Adipose tissue (tissue), 3 donors: ENCODE results near the gene INS. TPM values are rescaled to one million over a fixed set of nuclear protein-coding genes. Genes with fewer than 3 reads are reported as not detected.

Source experiments
- H3K27ac ChIP-seq: one replicate; pipeline ENCODE4 v1.5.1; 2013; ENCODE audit warnings: low read depth, low read length
- WGBS, 3 donors: extraction: QIAGEN DNeasy Blood & Tissue Kit; methylation state at CpG; one replicate each; pipeline ENCODE4 v1.1.7; 2013; 5-methylcytosine and 5-hydroxymethylcytosine counted together
- polyA plus RNA-seq, 3 donors: library from polyadenylated mRNA; stranded (reverse); fragments of 200-250 nt; gene quantifications; one replicate each; pipeline ENCODE4 v1.2.3, GENCODE V29; 2013
- donor health status: healthy with polysubstance abuse.
- donor health status: Bipolar disorder and iron deficiency.
- donor health status: healthy.

INS gene
- polyA plus RNA-seq, 3 donors, result 1.8 to 8,847 (median 2.5) TPM

GRCh38 chr11:2169626-2170570 lies 8.9 kb upstream of the INS start:
- no peak overlapping the region for H3K27ac ChIP-seq
- WGBS, 3 donors, result 64 to 80% (median 77%) methylated on average over 44 to 45 of the region's 45 CpGs

GRCh38 chr11:2169005-2169378 lies 8.0 kb upstream of the INS start:
- H3K27ac ChIP-seq, result no peak overlapping the region
- WGBS, 3 donors, result 40 to 73% (median 59%) methylated on average over 10 of the region's 10 CpGs

GRCh38 chr11:2168286-2169004 lies 7.4 kb upstream of the INS start:
- H3K27ac ChIP-seq, result no peak overlapping the region
- WGBS, 3 donors, result 67 to 85% (median 81%) methylated on average over 31 to 33 of the region's 33 CpGs

GRCh38 chr11:2167141-2168045 lies 6.4 kb upstream of the INS start:
- no peak overlapping the region for H3K27ac ChIP-seq
- 62 to 73% (median 69%) methylated on average over 30 to 31 of the region's 31 CpGs for WGBS, 3 donors

- WGBS, 3 donors, result 5 to 8% (median 7%) methylated on average over 50 to 70 of the region's 70 CpGs
- H3K27ac ChIP-seq, result no peak overlapping the region
These were observed 5.3 kb upstream of the INS start for GRCh38 chr11:2166091-2166851.

GRCh38 chr11:2165571-2165970 lies 4.6 kb upstream of the INS start:
- 64 to 83% (median 82%) methylated on average over 13 of the region's 13 CpGs for WGBS, 3 donors
- H3K27ac ChIP-seq, result no peak overlapping the region

- WGBS, 3 donors, result 51 to 84% (median 80%) methylated on average over 20 of the region's 20 CpGs
- H3K27ac ChIP-seq, result no peak overlapping the region
These were observed 4.0 kb upstream of the INS start for GRCh38 chr11:2164861-2165555.

- H3K27ac ChIP-seq, result no peak overlapping the region
- 70 to 89% (median 86%) methylated on average over 18 to 22 of the region's 22 CpGs for WGBS, 3 donors
These were observed 3.1 kb upstream of the INS start for GRCh38 chr11:2164081-2164480.

- H3K27ac ChIP-seq, result no peak overlapping the region
- 66 to 82% (median 75%) methylated on average over 10 to 12 of the region's 12 CpGs for WGBS, 3 donors
These were observed 2.5 kb upstream of the INS start for GRCh38 chr11:2163428-2163978.

- H3K27ac ChIP-seq, result no peak overlapping the region
- 73 to 83% (median 79%) methylated on average over 34 to 36 of the region's 36 CpGs for WGBS, 3 donors
These were observed 1.2 kb downstream of the INS start for GRCh38 chr11:2159536-2160413.

GRCh38 chr11:2158966-2159365 lies 2.0 kb downstream of the INS start:
- WGBS, 3 donors, result 73 to 85% (median 76%) methylated on average over 9 to 10 of the region's 10 CpGs
- no peak overlapping the region for H3K27ac ChIP-seq

- WGBS, 3 donors, result 41 to 65% (median 55%) methylated on average over 10 to 13 of the region's 13 CpGs
These were observed 2.7 kb downstream of the INS start for GRCh38 chr11:2158296-2158737.

GRCh38 chr11:2157294-2158040 lies 3.5 kb downstream of the INS start:
- WGBS, 3 donors, result 68 to 78% (median 73%) methylated on average over 17 to 18 of the region's 18 CpGs
- H3K27ac ChIP-seq, result no peak overlapping the region

More at GRCh38 chr11:2158296-2158737, 2.7 kb downstream of the INS start:
- H3K27ac ChIP-seq, result no peak overlapping the region

GRCh38 chr11:2156416-2157182 lies 4.4 kb downstream of the INS start:
- H3K27ac ChIP-seq, result no peak overlapping the region
- WGBS, 3 donors, result 20 to 37% (median 32%) methylated on average over 19 of the region's 19 CpGs

GRCh38 chr11:2155511-2155910 lies 5.5 kb downstream of the INS start:
- no peak overlapping the region for H3K27ac ChIP-seq
- 62 to 84% (median 71%) methylated on average over 25 to 29 of the region's 29 CpGs for whole genome bisulfite sequencing, 3 donors
